Inflammatory macrophage treated with lipopolysaccharide for 1 hour (primary cell): Measurements from ENCODE around the gene OR4D2.

Experiments used
- DNase-seq, 2 donors: peaks; one replicate each; pipeline ENCODE4 v3.0.0-alpha.2; 2020 to 2022

The OR4D2 gene

DNA sequence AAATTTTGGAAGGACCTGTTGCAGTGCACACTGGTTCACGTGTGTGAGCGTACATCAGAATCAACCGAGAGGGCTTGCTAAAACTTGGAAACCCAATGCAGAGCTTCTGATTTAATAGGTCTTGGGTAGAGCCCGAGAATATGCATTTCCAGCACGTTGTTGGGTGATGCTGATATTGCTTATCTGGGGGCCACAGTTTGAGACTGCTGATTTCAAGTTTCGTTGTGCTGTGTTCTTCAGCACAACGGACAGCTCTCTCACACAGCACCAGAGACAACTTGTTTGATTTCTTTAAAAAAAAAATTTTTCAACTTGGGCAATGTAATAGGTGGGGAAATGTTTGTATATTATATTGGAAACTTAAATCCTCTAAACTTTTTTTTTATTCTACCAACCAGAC, 9.4 kb downstream of the OR4D2 start:
- no peak for DNase-seq

DNA sequence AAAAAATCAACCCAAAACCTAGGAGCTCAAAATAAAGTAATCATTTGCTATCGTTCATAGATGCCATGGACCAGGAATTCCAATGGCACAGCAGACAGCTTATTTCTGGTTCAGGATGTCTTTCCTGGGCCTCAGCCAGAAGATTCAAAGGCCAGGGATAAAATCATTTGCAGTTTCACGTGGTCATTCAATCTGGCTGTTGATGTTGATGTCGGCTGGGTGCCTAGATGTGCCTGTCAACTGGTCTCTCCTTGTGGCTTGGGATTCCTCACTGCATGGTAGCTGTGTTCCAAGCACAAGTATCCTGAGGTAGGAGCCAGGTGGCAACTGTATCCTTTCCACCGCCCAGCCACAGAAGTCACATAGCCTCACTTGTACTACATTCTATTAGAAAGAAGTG, 15.0 kb downstream of the OR4D2 start:
- DNase-seq, result no peak

DNA sequence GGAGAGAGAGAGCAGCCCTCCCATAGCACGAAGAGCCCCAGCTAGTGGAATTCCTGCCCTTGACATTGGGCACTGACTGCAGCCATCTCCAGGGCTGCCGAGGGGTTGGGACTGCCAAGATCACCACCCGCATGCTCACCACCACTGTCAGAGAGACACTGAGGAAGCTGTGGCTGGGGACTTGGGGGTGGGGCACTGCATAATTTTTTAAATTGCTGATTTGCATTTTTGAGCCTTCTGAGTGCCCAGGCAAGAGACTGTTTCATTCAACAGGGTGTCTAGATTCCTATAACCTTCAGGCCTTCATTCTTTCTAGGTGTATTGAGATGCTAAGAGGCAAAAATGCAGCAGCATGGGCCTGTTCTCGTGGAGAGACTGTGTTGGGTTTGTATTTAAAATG, 16.7 kb downstream of the OR4D2 start:
- DNase-seq, result no peak

DNA sequence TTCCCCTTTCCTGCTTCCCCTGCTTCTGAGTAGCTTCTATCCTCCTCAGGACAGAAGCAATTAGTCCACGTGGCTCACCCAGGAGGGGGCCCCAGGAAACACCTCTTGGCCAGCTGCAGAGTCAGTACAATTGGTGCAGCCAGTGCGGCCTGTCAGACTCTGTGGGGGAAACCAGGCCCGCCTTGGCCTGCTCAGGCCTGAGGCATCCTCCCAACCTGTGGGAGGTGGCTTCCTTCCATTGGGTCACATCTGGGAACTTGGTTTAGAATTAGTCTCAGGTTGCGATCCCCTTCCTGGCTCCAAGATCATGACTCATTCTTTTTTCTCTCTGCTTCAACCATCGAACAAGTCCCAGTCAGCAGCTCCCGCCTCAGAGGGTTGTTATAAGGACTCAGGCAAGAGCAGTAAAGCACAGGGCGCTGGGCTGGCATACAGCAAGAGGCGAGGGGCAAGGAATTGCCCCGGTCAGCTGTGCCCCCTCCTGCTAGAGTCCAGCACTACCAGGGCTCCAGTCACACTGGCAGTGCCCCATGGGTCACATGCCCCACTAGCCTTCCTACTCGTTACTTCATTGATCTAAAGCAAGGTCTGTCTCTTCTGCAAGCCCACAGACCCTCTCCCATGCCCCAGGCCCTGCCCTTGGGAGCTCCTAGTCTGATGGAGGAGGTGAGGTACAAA, 17.7 kb downstream of the OR4D2 start:
- DNase-seq, result no peak

DNA sequence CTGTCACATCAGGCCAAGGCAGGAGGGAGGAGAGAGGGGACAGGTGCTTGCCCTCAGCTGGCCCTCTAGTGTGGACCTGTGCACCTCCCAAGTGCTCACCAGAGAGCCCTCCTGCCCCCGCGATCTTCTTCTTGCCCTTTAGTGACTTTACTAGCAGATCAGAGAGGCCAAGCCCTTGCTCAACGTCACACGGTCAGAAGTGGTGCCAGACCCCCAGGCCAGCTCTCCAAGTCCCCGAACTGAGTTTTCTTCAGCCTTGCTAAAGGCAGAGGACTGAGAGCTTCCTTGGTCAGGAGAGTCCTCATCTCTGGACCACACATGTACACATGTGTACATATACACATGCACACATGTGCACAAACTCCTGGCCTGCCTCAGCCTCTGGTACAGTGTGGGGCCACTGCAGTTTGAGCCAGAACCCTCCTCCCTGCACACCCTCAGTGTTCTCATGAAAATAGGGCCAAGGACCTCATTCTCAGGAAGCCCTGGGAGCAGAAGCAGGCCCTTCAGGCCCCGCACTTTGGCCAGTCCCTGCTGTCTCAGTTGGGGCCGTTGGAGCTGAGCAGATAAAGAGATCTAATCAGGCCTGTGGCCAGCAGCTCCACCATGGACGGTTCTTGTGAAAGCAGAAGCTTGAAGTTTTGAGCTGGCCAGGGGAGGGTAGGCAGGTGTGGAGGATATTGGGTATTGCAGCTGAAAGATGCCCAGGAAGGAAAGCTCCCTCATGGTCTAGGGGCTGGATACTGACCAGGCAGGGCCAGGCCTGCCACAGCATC, 18.4 kb downstream of the OR4D2 start:
- no peak for DNase-seq

DNA sequence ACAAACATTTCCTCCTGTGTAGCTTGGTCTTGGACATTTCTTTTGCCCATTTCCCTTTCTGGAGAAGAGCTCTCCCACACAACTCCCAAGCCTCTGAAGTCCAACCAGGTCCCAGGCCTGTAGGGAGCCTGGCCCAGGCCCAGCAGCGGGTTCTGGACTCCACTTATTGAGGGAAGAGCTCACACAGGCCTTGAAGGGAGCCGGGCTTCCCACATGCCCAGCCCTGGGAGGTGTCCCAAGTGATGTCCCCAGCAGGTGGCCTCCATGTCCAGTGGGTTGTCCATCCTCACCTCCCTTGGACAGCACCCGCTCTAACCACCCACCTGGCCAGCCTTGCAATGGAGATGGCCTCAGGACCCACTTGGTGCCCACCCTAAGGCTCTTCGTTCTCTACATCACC, 19.8 kb downstream of the OR4D2 start:
- DNase-seq, result no peak

DNA sequence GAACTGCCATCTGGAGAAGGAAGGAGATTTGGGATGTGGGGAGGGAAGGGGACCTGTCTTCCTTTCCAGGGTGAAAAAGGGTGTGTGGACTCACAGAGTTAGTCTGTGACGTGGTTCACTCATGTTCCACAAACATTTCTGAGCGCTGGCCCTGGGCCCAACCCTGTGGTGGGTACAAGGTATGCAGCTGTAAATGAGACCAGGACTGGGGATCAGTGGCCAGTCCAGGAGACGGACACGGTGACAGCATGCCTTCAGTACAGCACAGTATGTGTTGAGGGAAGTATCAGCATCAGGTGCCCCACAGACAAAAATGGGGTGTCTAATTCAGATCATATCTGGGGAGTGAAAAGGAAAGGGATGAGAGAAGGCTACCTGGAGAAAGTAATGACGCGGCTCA, 20.3 kb downstream of the OR4D2 start:
- no peak for DNase-seq

DNA sequence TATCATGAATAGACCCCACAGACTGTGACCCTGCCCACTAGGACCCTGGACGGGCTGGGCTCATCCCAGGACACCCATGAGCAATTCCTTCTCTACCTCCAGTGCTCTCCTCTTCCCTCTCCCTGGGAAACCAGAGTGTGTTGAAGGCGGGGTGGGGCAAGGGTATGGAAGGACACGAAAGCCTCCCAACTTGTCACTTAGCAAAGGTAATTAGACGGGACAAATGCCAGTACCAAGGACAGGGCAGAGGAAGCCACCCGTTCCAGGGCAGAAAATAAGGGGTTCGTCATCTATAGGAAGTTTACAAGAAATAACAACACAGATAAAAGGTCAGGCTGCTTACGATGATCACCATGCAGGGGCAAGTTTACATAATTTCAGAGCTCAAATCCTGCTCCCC, 20.9 kb downstream of the OR4D2 start:
- DNase-seq, result no peak

DNA sequence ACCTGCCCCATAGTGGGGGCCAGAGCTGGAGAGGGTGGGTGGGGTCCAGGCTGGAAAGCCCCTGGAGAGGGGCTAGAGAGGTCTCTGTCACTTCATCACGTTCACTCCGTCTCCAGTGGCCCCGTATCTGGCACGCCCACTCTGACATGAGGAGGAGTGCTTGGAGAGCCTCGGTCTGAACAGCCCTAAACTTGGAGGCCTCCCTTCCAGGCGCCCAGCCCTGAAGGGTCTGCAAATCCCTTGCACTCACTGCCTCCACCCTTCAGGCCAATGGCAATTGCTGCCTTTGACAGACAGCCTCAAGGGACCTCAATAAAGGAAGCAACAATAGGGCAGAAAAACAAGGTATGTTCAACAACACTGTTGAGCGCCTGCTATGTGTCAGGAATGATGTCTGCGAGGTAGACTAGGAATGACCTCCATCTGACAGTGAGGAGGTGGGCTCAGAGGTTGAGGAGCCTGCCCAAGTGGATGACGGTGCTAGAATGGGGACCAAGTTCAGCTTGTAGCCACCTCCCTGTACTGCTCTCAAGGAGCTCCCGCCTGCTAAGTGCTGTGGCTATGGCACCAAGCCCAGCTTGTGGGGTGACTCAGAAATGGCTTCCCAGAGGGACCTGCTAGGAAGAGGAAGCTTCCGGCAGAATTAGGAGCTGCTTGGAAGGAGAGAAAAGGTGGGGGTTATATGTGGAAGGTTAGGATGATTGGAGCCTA, 22.8 kb downstream of the OR4D2 start:
- no peak for DNase-seq

DNA sequence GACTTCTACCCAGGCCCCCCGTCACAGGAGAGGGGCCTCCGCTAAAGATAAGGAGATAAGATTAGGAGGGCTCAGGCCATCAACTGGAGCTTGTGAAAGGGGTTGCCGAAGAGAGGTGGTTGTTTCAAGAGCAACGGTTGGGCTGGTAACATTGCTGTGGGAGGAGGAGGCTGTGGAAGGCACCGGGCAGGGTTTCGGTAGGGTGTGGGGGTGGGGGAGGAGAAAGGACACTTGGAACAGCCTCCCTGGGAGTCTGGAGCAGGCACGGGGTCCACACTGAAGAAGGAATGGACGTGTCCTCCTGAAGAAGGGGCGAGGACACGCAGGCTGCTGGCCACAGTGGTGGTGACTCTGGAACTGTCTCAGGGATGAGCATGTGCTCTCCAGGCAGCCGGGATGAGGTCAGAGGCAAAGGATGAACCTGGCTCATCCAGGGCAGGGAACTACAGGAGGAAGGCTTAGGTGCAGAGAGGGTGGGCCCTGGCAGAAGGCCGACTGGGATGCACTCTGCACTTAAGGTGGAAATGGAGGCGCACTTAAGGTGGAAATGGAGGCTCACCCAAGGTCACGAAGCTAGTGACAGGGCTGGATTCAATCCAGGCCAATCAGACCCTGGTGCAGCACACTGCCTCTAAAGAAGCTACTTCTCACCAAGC, 24.6 kb downstream of the OR4D2 start:
- no peak for DNase-seq

DNA sequence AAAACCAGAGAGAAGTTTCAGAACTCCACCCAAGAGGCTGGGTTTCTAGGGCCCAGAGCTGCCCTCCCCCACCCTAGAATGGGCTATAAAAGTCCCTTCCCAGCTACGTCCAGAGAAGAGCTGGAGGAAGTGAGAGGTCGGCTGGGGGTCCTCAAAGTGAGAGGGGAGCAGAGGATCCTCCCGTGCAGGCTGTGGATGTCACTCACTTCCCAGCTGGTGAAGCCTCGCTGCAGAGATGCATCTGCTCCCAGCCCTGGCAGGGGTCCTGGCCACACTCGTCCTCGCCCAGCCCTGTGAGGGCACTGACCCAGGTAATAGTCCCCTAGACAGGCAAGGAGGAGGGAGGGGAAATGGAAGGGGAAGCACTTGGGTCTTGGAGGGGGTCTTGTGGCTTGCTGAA, 25.8 kb downstream of the OR4D2 start, which contains the start of gene EPX:
Gene EPX (plus strand): TSS at position 115 of the 400 bp plus-strand sequence. CDS start 121 bp downstream, at position 236.
- no peak for DNase-seq

DNA sequence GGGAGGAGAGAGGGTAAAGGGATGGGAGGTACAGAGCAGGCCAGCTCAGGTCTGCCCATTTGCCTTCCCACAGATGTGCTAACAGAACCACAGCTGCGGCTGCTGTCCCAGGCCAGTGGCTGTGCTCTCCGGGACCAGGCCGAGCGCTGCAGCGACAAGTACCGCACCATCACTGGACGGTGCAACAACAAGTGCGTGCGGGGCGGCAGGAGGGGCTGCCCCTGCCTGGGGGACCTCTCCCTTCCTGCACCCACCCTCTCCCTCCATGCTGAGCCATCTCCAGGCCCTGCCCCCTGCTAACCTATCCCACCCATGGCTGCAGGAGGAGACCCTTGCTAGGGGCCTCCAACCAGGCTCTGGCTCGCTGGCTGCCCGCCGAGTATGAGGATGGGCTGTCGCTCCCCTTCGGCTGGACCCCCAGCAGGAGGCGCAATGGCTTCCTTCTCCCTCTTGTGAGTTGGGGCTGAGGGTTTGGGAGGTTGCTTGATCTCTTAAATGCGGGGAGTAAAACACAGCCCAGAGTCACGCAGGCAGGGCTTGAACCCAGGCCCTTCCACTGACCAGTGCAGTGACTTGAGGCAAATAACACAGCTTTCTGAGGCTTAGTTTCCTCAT, 27.0 kb downstream of the OR4D2 start:
- no peak for DNase-seq

DNA sequence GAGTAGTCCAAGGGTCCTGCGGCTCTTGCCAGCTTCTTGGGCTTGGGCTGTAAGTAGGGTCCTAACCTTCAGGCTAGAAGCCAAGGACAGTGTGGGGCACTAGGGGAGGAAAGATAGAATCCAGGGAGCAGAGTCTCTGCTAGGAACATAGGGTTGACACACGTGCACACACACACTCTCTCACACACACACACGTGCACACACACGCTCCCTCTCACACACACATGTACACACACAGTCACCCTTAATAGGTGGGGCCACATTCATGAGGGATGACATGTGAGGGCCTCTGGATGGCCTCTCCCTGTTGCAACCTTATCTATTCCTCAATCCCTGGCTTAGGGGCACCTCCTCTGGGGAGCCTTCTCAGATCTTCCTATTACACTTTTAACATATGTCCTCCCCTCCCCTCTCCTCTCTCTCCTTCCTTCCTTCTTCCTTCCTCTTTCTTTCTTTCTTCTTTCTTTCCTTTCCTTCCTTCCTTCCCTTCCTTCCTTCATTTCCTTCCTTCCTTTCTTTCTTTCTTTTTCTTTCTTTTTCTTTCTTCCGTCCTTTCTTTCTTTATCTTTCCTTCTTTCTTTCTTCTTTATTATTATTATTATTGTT, 28.8 kb downstream of the OR4D2 start:
- no peak for DNase-seq

DNA sequence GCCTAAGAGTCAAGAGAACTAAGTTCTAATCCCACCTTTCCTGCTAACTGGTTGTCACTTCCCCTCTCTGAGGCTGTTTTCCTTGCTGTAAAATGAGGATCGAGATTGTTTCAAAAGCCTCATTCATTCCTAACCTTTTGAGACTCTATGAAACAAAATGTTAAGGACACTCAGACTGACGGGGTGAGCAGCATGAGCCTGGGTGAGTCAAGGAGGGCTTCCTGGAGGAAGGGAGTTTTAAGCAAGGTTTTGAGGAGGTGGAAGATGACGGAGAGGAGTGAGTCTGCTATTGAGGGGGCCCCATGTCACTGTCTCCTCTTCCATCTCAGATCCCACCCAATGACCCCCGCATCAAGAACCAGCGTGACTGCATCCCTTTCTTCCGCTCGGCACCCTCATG, 29.8 kb downstream of the OR4D2 start:
- no peak for DNase-seq

DNA sequence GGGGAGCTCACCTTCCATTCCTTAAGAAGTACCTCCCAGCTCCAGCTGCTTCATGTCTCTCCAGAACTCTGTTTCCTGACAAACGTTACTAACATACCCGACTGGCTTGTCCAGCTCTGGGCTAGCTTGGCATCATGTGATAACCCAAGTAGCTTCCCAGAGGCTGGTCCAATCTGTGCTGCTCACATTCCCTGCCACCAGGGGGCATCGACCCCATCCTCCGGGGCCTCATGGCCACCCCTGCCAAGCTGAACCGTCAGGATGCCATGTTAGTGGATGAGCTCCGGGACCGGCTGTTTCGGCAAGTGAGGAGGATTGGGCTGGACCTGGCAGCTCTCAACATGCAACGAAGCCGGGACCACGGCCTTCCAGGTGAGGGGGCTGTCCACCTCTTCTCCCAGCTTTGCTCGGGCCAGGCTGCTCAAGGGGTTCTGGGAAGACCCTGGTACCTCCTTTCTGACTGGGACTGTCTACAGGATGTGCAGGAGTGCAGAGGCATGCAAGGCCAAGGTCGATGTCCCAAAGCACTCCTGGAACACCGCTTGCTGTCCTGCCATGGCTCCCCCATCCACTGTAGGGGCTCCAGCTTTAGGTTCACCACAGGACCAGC, 33.3 kb downstream of the OR4D2 start:
- DNase-seq, result peak; percentile 55 to 83

DNA sequence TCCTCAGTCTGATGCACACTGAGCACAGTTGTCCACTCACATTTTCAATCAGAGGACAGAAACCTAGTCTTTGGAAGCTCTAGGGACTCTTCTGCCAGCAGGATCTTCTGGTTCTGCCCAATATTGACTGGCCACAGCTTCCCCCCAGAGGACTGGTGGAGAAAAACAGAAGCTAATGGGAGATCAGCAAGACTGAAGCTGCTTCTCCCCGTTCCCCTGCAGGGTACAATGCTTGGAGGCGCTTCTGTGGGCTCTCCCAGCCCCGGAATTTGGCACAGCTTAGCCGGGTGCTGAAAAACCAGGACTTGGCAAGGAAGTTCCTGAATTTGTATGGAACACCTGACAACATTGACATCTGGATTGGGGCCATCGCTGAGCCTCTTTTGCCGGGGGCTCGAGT, 36.1 kb downstream of the OR4D2 start:
- no peak for DNase-seq

DNA sequence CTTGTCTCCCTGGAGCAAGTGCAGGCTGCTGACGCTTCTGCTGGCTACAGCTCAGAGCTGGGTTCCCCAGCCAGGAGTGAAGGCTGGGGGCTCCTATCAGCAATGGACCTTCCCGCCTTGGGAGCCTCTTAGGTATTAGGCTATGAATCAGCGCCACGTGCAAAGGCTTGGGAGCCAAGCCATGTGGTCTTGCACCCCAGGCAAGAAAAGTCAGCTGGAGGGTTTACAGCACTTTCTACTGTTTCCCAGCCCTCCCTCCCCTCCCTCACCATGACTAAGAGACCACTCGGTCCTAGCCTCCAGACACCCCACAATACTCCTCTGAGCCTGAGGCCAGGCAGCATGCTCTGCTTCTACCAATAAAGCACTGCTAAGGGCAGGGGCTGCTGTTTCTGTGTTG, 38.0 kb downstream of the OR4D2 start:
- no peak for DNase-seq

DNA sequence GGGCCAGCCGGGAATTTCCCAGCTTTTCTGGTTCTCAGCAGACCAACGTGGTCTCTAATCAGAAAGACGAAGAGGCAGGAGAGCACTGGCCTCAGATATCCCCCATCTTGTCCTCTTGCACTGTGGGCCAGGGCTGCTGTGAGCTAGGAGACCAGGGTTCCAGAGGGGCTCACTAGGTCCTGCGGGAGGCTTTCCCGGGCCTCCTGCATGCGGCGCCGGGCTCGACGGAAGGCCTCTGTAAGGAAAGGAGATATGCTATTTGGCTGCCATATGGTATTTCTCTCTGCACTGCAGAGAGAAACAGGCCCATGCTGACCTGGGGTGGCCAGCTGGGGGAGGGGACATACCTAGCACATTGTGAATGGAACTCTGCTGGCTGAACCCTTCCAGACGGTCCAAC, 39.2 kb downstream of the OR4D2 start:
- no peak for DNase-seq

DNA sequence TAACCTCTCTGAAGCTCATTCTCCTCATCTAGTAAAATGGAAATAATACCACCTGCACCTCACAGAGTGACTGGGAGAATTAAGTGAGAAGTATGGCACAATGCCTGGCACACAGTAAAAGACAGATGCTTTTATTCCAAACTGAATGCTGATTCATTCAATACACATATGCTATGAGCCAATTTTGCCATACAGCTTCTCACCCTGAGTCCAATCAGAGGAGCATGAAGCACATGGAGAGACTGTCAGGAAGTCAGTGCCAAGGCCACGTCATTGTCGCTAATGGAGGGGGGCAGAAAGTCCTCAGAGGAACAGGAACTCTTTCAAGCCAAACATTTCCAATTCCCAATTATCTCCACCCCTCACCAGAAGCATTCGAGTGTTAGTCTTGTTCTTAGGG, 40.7 kb downstream of the OR4D2 start:
- no peak for DNase-seq

DNA sequence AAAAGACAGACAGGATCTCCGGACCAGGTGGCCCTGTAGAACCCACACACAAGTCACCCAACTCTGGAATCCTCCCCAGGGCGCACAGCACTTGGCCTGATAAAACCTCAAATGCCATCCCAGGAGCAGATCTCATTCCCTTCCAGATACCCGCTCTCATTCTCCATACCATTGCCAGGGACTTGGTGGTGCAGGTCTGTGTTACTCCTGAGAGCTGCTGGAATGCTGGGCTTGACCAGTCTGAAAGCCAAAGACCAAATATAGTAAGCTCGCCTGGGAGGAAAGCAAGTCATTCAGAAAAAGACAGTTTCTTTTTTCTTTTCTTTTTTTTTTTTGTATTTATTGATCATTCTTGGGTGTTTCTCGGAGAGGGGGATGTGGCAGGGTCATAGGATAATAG, 41.6 kb downstream of the OR4D2 start:
- no peak for DNase-seq

DNA sequence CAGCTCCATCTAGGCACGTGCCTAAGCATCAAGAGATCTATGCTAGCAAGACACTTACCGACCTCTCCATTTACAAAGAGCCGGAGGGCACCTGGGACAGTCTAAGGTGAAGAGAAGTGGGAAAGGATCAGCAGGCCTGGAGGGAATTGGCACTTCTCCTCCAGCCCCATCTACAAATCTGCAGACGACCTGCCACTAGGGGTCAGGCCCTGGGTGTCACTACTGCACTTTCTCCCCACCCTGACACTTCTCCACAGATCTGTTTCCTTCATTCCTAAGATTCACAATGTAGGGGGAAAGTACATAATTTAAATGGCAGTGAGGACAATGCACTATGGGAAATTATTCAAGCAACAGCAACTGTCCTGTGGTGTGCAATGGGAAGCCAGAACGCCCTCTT, 44.1 kb downstream of the OR4D2 start:
- peak in 1 of 2 donors; percentile 10 for DNase-seq

DNA sequence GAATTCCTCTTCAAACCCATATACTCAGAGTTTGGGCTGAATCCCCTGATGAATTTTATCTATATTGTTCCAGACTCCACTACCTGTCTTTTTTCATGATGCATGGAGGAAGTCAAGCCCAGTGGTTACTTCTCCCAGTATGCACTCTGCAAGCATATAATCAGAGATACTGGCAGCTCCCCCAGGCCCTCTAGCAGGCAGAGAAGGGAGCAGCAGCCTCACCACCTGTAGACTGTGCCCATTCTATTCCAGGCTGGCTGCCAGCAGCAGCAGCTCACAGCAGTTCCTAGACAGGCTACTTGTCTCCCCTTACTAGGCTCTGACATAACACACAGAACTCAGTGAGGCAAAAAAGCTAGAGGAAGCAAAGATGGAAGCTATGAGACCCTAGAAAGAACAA, 48.9 kb downstream of the OR4D2 start:
- DNase-seq, result no peak
